Breast epithelium (tissue), 3 donors: ENCODE measurements around the gene CEP89.

Source experiments
- POLR2A ChIP-seq: fragments of 450-650 bp; IDR thresholded peaks from one replicate; pipeline ENCODE4 v1.6.1; 2016; ENCODE audit warnings: antibody characterized with exemption, mild to moderate bottlenecking, moderate library complexity
- TF ChIP-seq, protein P1 (sequence below), 3 donors: fragments of 450-650 bp; IDR thresholded peaks; one replicate each; pipeline ENCODE4 v1.5.1; 2016 to 2017; ENCODE audit warnings: antibody characterized with exemption in 3 of 3, mild to moderate bottlenecking in 3 of 3, moderate library complexity in 3 of 3

DNA sequence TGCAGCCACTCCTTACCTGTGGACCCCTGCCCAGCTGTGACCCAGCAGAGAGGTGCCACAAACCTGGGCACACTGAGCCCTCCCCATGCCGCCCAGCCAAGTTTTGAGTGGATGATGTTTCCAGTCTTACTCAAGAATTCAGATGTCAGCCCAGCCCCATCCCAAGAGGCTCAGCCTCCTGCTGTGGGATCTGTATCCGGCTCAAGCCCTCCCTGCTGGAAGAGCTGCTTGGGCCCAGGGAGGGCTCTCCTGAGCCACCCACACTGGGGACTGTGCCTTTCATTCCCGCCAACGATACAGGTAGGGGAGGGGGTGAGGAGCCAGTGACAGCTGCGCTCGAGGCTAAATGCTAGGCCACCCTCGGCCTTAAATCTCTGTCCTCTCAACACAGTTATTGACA, 96.3 kb downstream of the CEP89 start:
- TF ChIP-seq, protein P1, sequence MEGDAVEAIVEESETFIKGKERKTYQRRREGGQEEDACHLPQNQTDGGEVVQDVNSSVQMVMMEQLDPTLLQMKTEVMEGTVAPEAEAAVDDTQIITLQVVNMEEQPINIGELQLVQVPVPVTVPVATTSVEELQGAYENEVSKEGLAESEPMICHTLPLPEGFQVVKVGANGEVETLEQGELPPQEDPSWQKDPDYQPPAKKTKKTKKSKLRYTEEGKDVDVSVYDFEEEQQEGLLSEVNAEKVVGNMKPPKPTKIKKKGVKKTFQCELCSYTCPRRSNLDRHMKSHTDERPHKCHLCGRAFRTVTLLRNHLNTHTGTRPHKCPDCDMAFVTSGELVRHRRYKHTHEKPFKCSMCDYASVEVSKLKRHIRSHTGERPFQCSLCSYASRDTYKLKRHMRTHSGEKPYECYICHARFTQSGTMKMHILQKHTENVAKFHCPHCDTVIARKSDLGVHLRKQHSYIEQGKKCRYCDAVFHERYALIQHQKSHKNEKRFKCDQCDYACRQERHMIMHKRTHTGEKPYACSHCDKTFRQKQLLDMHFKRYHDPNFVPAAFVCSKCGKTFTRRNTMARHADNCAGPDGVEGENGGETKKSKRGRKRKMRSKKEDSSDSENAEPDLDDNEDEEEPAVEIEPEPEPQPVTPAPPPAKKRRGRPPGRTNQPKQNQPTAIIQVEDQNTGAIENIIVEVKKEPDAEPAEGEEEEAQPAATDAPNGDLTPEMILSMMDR (IDR thresholded peaks at IDR 0.05), result no peak
- TF ChIP-seq POLR2A, result no peak
